Measurements from ENCODE around the gene PRKD2. TPM values are rescaled to one million over a fixed set of nuclear protein-coding genes. Genes with fewer than 3 reads are reported as not detected.

PRKD2 gene
- total RNA-seq, 4 donors from 2014 or later, result 52.6 to 120 (median 66.7) TPM

GRCh38 chr19:46648060-46648960 is 68.6 kb downstream of the PRKD2 start:
- intact Hi-C loops (cut with DNase I; ENCODE audit: low total_unique reads), result no loop called here
- TF ChIP-seq POLR2A (IDR thresholded peaks at IDR 0.05), result no peak
- no peak for TF ChIP-seq CTCF (IDR thresholded peaks at IDR 0.05)

GRCh38 chr19:46646402-46646801 is 70.5 kb downstream of the PRKD2 start:
- intact Hi-C loops (cut with DNase I; ENCODE audit: low total_unique reads), result no loop called here
- WGBS, 2 donors, result 81 to 85% methylated on average over 3 of the region's 3 CpGs
- no peak overlapping the region for H3K4me3 ChIP-seq (ENCODE audit: low read depth, poor library complexity, severe bottlenecking)
- DNase-seq (ENCODE audit: low spot score in 2 of 2), result no peak
- TF ChIP-seq CTCF (IDR thresholded peaks at IDR 0.05) (no peak), POLR2A (IDR thresholded peaks at IDR 0.05) (no peak)

More at GRCh38 chr19:46648060-46648960, 68.6 kb downstream of the PRKD2 start:
- DNase-seq (ENCODE audit: low spot score in 2 of 2), result no peak
- H3K4me3 ChIP-seq (ENCODE audit: low read depth, poor library complexity, severe bottlenecking), result no peak overlapping the region
- 41 to 56% methylated on average over 25 to 32 of the region's 63 CpGs for WGBS, 2 donors

GRCh38 chr19:46644720-46645119 is 72.2 kb downstream of the PRKD2 start:
- TF ChIP-seq CTCF (IDR thresholded peaks at IDR 0.05) (no peak), POLR2A (IDR thresholded peaks at IDR 0.05) (no peak)
- intact Hi-C loops (cut with DNase I; ENCODE audit: low total_unique reads), result no loop called here
- no peak for DNase-seq (ENCODE audit: low spot score in 2 of 2)
- 53 to 54% methylated on average over 3 of the region's 3 CpGs for WGBS, 2 donors
- H3K4me3 ChIP-seq (ENCODE audit: low read depth, poor library complexity, severe bottlenecking), result no peak overlapping the region

GRCh38 chr19:46640656-46641055 is 76.3 kb downstream of the PRKD2 start:
- intact Hi-C loops (cut with DNase I; ENCODE audit: low total_unique reads), result no loop called here

GRCh38 chr19:46639358-46640182 is 77.3 kb downstream of the PRKD2 start:
- WGBS, 2 donors, result 7 to 16% methylated on average over 23 to 49 of the region's 49 CpGs
- peak overlapping the region; percentile 17 for H3K4me3 ChIP-seq (ENCODE audit: low read depth, poor library complexity, severe bottlenecking)
- intact Hi-C loops (cut with DNase I; ENCODE audit: low total_unique reads), result no loop called here
- TF ChIP-seq POLR2A (IDR thresholded peaks at IDR 0.05) (no peak), CTCF (IDR thresholded peaks at IDR 0.05) (no peak)
- no peak for DNase-seq (ENCODE audit: low spot score in 2 of 2)

More at GRCh38 chr19:46640656-46641055, 76.3 kb downstream of the PRKD2 start:
- no peak for DNase-seq (ENCODE audit: low spot score in 2 of 2)
- TF ChIP-seq CTCF (IDR thresholded peaks at IDR 0.05), result no peak
- no peak for TF ChIP-seq POLR2A (IDR thresholded peaks at IDR 0.05)
- H3K4me3 ChIP-seq (ENCODE audit: low read depth, poor library complexity, severe bottlenecking), result no peak overlapping the region
- WGBS, 2 donors, result 86 to 88% methylated on average over 2 of the region's 2 CpGs
